HL-60 (cell line): Measurements from ENCODE around the gene AIF1.

Experiments
- POLR2AphosphoS5 ChIP-seq: IDR thresholded peaks from 2 replicates; pipeline ENCODE4 v1.6.1; 2012; ENCODE audit warnings: low read depth
- REST ChIP-seq: IDR thresholded peaks from 2 replicates; pipeline ENCODE4 v1.6.1; 2012; ENCODE audit warnings: low read depth; ENCODE audit not compliant: insufficient replicate concordance
- TF ChIP-seq, protein P1 (sequence below): IDR thresholded peaks from one replicate; pipeline ENCODE4 v1.5.1; 2011; ENCODE audit warnings: low read length, control low read depth, inconsistent platforms; ENCODE audit not compliant: insufficient read depth

- TF ChIP-seq, protein P1, sequence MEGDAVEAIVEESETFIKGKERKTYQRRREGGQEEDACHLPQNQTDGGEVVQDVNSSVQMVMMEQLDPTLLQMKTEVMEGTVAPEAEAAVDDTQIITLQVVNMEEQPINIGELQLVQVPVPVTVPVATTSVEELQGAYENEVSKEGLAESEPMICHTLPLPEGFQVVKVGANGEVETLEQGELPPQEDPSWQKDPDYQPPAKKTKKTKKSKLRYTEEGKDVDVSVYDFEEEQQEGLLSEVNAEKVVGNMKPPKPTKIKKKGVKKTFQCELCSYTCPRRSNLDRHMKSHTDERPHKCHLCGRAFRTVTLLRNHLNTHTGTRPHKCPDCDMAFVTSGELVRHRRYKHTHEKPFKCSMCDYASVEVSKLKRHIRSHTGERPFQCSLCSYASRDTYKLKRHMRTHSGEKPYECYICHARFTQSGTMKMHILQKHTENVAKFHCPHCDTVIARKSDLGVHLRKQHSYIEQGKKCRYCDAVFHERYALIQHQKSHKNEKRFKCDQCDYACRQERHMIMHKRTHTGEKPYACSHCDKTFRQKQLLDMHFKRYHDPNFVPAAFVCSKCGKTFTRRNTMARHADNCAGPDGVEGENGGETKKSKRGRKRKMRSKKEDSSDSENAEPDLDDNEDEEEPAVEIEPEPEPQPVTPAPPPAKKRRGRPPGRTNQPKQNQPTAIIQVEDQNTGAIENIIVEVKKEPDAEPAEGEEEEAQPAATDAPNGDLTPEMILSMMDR = no peak
- no peak for TF ChIP-seq POLR2AphosphoS5
- TF ChIP-seq REST = no peak
These were observed 5.3 kb upstream of the AIF1 start for GRCh38 chr6:31609519-31610406.
